Heart left ventricle (tissue), 13 donors: Measurements from ENCODE around the gene SPI1.

Experiments
- POLR2A ChIP-seq, 2 donors: fragments of 450-650 bp; IDR thresholded peaks; one replicate each; pipeline ENCODE4 v1.6.1; 2017; ENCODE audit warnings: antibody characterized with exemption in 2 of 2, mild to moderate bottlenecking in 2 of 2, moderate library complexity in 2 of 2
- TF ChIP-seq, protein P1 (sequence below), 12 donors: fragments of 200-600 bp; sonication (generic) in 4 of 12; IDR thresholded peaks; one replicate each; pipeline versions ENCODE4 v1.5.0 to v1.8.0; 2018 to 2022; ENCODE audit warnings: antibody characterized with exemption in 12 of 12, mild to moderate bottlenecking in 5 of 12
- donor health status: ischemic (EF 13 %, LVEDD 7.1; RV severe dilation, severe dysfunction).
- donor health status: DM: no; HTN: yes; CAD: no.
- donor health status: DM: no; HTN: no; CAD: no.
- donor health status: ischemic (EF 25% LVEDD 6.9; RV normal size, moderate dysfunction).
- donor health status: ischemic (EF 25% LVEDD 5.7; RV mildly dilated, moderate dysfunction).
- donor health status: ischemic (EF 35%, LVEDD 5.7; RV mildly dilated, moderate dysfunction).
- donor health status: nonischemic (EF 11% LVEDD 7.7; RV severe dilation, severe dysfunction).
- donor health status: DM: yes; HTN: yes; CAD: no.
- donor health status: PGD.
- donor health status: ischemic (EF 29% LVEDD 5.4; RV normal size, mild dysfunction).
- donor health status: nonischemic (EF 23%, LVEDD 6.1; RV moderate dilation, normal function).

- TF ChIP-seq, protein P1, sequence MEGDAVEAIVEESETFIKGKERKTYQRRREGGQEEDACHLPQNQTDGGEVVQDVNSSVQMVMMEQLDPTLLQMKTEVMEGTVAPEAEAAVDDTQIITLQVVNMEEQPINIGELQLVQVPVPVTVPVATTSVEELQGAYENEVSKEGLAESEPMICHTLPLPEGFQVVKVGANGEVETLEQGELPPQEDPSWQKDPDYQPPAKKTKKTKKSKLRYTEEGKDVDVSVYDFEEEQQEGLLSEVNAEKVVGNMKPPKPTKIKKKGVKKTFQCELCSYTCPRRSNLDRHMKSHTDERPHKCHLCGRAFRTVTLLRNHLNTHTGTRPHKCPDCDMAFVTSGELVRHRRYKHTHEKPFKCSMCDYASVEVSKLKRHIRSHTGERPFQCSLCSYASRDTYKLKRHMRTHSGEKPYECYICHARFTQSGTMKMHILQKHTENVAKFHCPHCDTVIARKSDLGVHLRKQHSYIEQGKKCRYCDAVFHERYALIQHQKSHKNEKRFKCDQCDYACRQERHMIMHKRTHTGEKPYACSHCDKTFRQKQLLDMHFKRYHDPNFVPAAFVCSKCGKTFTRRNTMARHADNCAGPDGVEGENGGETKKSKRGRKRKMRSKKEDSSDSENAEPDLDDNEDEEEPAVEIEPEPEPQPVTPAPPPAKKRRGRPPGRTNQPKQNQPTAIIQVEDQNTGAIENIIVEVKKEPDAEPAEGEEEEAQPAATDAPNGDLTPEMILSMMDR (IDR thresholded peaks at IDR 0.05) = peak; percentile 74 to 97 (median 86)
- TF ChIP-seq POLR2A (IDR thresholded peaks at IDR 0.05) = peak in 1 of 2 donors; percentile 96
Observed at GRCh38 chr11:47407746-47408590, 29.6 kb upstream of the SPI1 start, which contains the start of gene SLC39A13.
